Sigmoid colon (tissue), 7 donors: ENCODE measurements around the gene RPTOR. TPM values are rescaled to one million over a fixed set of nuclear protein-coding genes. Genes with fewer than 3 reads are reported as not detected.

ENCODE experiments used
- DNase-seq: peaks from one replicate; pipeline ENCODE4 v3.0.0-alpha.2; 2019
- H3K27ac ChIP-seq, 4 donors: fragments of 200-600 bp; sonication (generic); one replicate each; pipeline ENCODE4 v1.5.1; 2016 to 2019; ENCODE audit warnings: mild to moderate bottlenecking in 1 of 4
- H3K27me3 ChIP-seq, 3 donors: fragments of 200-600 bp; sonication (generic); one replicate each; pipeline ENCODE4 v1.5.1; 2019; ENCODE audit warnings: mild to moderate bottlenecking in 1 of 3
- H3K36me3 ChIP-seq, 4 donors: fragments of 200-600 bp; sonication (generic); one replicate each; pipeline ENCODE4 v1.5.1; 2016 to 2019
- H3K4me1 ChIP-seq, 4 donors: fragments of 200-600 bp; sonication (generic); one replicate each; pipeline ENCODE4 v1.5.1; 2017 to 2019
- H3K4me3 ChIP-seq, 4 donors: fragments of 200-600 bp; sonication (generic); one replicate each; pipeline ENCODE4 v1.5.1; 2017 to 2019; ENCODE audit warnings: mild to moderate bottlenecking in 2 of 4, moderate library complexity in 1 of 4
- H3K9me3 ChIP-seq, 4 donors: fragments of 200-600 bp in 3 of 4; sonication (generic) in 3 of 4; one replicate each; pipeline versions ENCODE4 v1.5.1 to v1.6.1; 2013 to 2019
- CTCF ChIP-seq, 4 experiments: fragments of 450-650 bp in 3 of 4; fragments of 200-600 bp in 1 of 4; IDR thresholded peaks; one replicate each; pipeline ENCODE4 v1.5.1; 2016 to 2019; ENCODE audit warnings: antibody characterized with exemption in 4 of 4, mild to moderate bottlenecking in 3 of 4, moderate library complexity in 2 of 4
- EP300 ChIP-seq, 4 donors: sonication (generic); formaldehyde crosslinking; IDR thresholded peaks; one replicate each; pipeline ENCODE4 v1.6.1; 2017; ENCODE audit warnings: antibody characterized with exemption in 4 of 4
- POLR2A ChIP-seq, 2 donors: fragments of 450-650 bp; IDR thresholded peaks; one replicate each; pipeline ENCODE4 v1.6.1; 2016; ENCODE audit warnings: antibody characterized with exemption in 2 of 2, mild to moderate bottlenecking in 2 of 2, moderate library complexity in 2 of 2
- POLR2AphosphoS5 ChIP-seq, 4 donors: sonication (generic); formaldehyde crosslinking; IDR thresholded peaks; one replicate each; pipeline ENCODE4 v1.6.1; 2017; ENCODE audit warnings: antibody characterized with exemption in 4 of 4
- WGBS, 2 donors: extraction: QIAGEN DNeasy Blood & Tissue Kit; methylation state at CpG; one replicate each; pipeline ENCODE4 v1.1.7; 2013; 5-methylcytosine and 5-hydroxymethylcytosine counted together
- intact Hi-C: fragments of 100-400 bp; cut with DNase I; formaldehyde crosslinking; loops from one replicate; pipeline ENCODE4 v1.15.1; 2023
- polyA plus RNA-seq, 3 donors: library from polyadenylated mRNA; stranded (reverse); fragments of 200-250 nt; gene quantifications; one replicate each; pipeline ENCODE4 v1.2.3, GENCODE V29; 2013
- total RNA-seq, 4 donors: library from RNA; depleted of rRNA; stranded (reverse); fragments of >200 nt; gene quantifications; one replicate each; pipeline ENCODE4 v1.1.0, GENCODE V29; 2016
- donor health status: healthy with polysubstance abuse.
- donor health status: Bipolar disorder and iron deficiency.
- donor health status: healthy.

The RPTOR gene
- total and polyA plus RNA-seq, 7 donors = 3.7 to 68.7 (median 22.9) TPM

DNA sequence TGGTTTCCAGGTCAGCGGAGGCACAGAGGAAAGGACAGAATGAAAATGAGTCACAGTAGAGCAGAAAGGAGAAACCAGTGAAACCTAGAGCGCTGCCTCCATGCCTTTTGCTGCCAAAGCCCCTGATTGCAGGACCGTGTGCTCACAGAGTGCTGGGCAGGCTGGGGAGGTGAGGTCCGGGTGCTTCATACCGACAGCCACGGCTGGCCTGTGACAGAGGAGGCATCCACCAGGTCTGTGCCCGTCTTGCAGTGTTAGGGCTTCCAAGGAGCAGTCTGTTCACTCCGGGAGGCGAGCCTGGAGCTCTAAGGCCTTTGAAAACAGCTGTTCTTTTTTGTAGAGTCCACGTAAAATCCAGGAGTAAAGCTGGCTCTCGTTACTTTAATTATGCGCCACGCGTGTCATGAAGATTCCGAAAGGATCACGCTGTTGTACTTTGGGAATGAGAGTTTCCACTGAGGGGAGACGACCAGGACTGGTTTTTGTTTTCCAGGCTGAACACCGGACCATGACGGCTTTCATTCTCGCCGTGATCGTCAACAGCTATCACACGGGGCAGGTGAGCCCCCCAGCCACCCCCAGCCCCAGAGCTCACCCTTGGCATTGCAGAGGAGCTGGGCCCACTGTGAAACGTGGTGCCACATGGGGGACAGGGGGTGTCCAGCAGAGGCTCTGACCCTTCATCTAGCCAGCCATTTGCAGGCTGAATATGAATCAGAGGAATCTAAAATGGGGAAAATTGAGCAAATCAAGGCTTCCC, 338.5 kb downstream of the RPTOR start:
- H3K9me3 ChIP-seq = no peaks in the 10 kb centered on the region
- no peak overlapping the region for H3K27ac ChIP-seq
- H3K4me1 ChIP-seq = no peaks in the 10 kb centered on the region
- intact Hi-C loops = no loop called here
- DNase-seq = peak; percentile 53
- no peak overlapping the region for H3K4me3 ChIP-seq
- TF ChIP-seq POLR2AphosphoS5 (IDR thresholded peaks at IDR 0.05) (no peak), CTCF (IDR thresholded peaks at IDR 0.05) (no peak), EP300 (IDR thresholded peaks at IDR 0.05) (no peak), POLR2A (IDR thresholded peaks at IDR 0.05) (no peak)
- no peaks in the 10 kb centered on the region for H3K27me3 ChIP-seq
- peaks cover 0 to 67% (median 25%) of the 10 kb centered on the region in 4 donors for H3K36me3 ChIP-seq
- 95 to 97% methylated on average over 24 of the region's 24 CpGs for WGBS, 2 donors

DNA sequence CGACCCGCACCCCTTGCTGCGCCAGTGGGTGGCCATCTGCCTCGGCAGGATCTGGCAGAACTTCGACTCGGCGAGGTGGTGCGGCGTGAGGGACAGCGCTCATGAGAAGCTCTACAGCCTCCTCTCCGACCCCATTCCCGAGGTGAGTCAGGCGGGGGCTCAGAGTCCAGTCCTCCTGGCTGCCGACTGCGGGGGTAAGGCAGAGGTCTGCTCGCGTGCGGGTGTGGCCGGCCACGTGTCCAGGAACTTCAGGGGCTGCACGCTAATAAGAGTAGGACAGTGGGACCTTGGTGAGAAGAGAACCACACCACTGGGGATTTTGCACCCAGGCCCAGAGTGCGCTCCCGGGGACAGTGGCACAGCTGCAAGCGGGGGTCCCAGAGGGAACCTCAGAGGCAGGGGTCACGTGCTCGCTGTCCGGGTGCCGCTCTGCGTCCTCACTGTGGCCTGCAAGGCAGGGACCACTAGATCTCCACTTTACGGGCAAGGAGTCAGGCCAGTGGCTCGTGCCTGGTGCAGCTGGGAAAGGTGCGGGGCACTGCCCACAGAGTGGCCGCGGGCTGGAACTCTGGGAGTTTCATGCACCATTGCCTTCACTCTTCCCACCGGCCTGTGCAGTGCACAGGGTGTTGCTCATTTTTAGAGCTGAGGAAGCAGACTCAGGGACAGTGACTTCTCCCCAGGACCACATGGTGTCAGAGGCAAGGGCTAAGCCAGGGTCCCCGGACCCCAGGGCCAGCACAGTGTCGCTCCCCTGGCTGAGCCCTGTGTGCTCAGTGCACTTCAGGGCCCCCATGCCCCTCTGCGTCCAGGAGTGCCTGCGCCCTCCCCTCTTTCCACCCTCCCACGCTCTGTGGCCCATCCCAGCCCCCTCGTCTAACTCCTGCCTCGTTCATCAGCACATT, 339.4 kb downstream of the RPTOR start:
- peaks cover 0 to 76% (median 25%) of the 10 kb centered on the region in 4 donors for H3K36me3 ChIP-seq
- WGBS, 2 donors = 95 to 97% methylated on average over 42 of the region's 42 CpGs
- no peak overlapping the region for H3K27ac ChIP-seq
- H3K4me1 ChIP-seq = no peaks in the 10 kb centered on the region
- DNase-seq = peak; percentile 58
- H3K4me3 ChIP-seq = no peak overlapping the region
- intact Hi-C loops = no loop called here
- TF ChIP-seq POLR2A (IDR thresholded peaks at IDR 0.05) (no peak), EP300 (IDR thresholded peaks at IDR 0.05) (no peak), POLR2AphosphoS5 (IDR thresholded peaks at IDR 0.05) (no peak), CTCF (IDR thresholded peaks at IDR 0.05) (no peak)
- H3K9me3 ChIP-seq = no peaks in the 10 kb centered on the region
- H3K27me3 ChIP-seq = no peaks in the 10 kb centered on the region

DNA sequence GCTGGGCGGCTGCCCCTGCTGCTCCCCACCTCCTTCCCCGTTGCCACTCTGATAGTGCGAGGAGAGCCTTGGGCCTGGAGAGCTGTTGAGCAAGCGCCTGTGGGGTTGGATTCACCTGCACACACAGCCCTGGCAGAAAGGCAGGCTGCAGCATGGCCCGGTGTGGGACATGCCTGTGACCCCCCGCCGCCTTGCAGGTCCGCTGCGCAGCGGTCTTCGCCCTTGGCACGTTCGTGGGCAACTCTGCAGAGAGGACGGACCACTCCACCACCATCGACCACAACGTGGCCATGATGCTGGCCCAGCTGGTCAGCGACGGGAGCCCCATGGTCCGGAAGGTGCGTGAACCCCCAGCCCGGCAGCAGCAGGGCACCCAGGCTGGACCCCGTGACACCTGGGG, 340.2 kb downstream of the RPTOR start:
- intact Hi-C loops = no loop called here
- DNase-seq = peak; percentile 50
- no peak for TF ChIP-seq POLR2A (IDR thresholded peaks at IDR 0.05)
- TF ChIP-seq CTCF (IDR thresholded peaks at IDR 0.05) = no peak
- TF ChIP-seq EP300 (IDR thresholded peaks at IDR 0.05) = no peak
- TF ChIP-seq POLR2AphosphoS5 (IDR thresholded peaks at IDR 0.05) = no peak
- peaks cover 0 to 80% (median 25%) of the 10 kb centered on the region in 4 donors for H3K36me3 ChIP-seq
- H3K9me3 ChIP-seq = no peaks in the 10 kb centered on the region
- no peak overlapping the region for H3K4me3 ChIP-seq
- 98% methylated on average over 22 of the region's 22 CpGs for WGBS, 2 donors
- H3K27ac ChIP-seq = no peak overlapping the region
- H3K27me3 ChIP-seq = no peaks in the 10 kb centered on the region
- H3K4me1 ChIP-seq = no peaks in the 10 kb centered on the region

DNA sequence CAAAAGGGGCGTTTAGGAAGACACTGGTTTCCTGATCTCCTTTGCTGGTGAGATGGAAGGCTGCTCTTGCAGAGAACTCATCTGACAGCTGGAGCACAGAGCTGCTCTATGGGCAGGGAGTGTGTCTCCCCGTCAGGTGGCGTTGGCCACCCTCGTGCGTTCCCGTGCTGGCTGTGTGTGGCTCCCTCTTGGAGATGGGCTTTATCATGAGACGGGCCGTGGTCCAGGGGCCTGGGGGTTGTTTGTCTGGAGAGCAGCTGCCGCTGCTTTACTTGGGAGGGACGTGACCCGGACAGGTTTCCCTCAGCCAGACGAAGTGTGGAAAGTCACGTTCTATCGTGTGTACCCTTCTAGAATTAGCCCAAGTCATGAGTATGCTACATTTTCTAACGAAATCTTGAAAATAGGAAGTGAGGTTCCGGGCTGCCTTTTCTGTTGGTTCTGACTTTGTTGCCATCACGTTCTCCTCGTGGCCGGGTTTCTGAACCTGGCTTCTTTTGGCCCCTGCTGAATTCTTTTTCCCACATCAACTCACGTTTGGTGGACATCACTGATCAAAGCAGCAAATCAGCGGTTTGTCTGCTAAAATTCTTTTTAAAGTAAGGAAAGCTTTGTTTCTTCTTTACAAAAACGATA, 341.4 kb downstream of the RPTOR start:
- DNase-seq = peak; percentile 34
- H3K27ac ChIP-seq = no peak overlapping the region
- peaks cover 0 to 9% (median 9%) of the 10 kb centered on the region in 4 donors for H3K4me1 ChIP-seq
- WGBS, 2 donors = 92 to 97% methylated on average over 22 of the region's 22 CpGs
- H3K27me3 ChIP-seq = no peaks in the 10 kb centered on the region
- H3K4me3 ChIP-seq = no peak overlapping the region
- no peak for TF ChIP-seq POLR2A (IDR thresholded peaks at IDR 0.05)
- no peak for TF ChIP-seq CTCF (IDR thresholded peaks at IDR 0.05)
- no peak for TF ChIP-seq POLR2AphosphoS5 (IDR thresholded peaks at IDR 0.05)
- no peak for TF ChIP-seq EP300 (IDR thresholded peaks at IDR 0.05)
- H3K9me3 ChIP-seq = no peaks in the 10 kb centered on the region
- intact Hi-C loops = no loop called here
- peaks cover 0 to 72% (median 21%) of the 10 kb centered on the region in 4 donors for H3K36me3 ChIP-seq
